Activated naive CD4-positive, alpha-beta T cell treated with anti-CD3 and anti-CD28 coated beads for 36 hours (primary cell): ENCODE results near the gene ATP13A3. TPM values are rescaled to one million over a fixed set of nuclear protein-coding genes. Genes with fewer than 3 reads are reported as not detected.
A peak's percentile ranks its signal among the peaks of the same experiment; 100 is the strongest.
"Not testable (repeated sequence)": the region's sequence is repeated elsewhere in the genome, so short reads cannot be mapped to it uniquely, and the experiment has no call there.

Experiments
- CTCF ChIA-PET: fragments of 350-600 bp; sonication (Branson Sonifier 250); formaldehyde crosslinking; loops from one replicate; lab custom pipeline; 2021; ENCODE audit warnings: antibody characterized with exemption; lab: Charles Lee
- DNase-seq: peaks from one replicate; pipeline ENCODE4 v3.0.0-alpha.2; 2020
- H3K27ac Mint-ChIP-seq: one replicate; pipeline ENCODE4 v1.8.0; 2021; ENCODE audit warnings: mild to moderate bottlenecking, mixed read lengths
- H3K27me3 Mint-ChIP-seq: one replicate; pipeline ENCODE4 v1.8.0; 2021; ENCODE audit warnings: low read depth, mixed read lengths
- H3K36me3 Mint-ChIP-seq: one replicate; pipeline ENCODE4 v1.8.0; 2021; ENCODE audit warnings: low read depth, mixed read lengths
- H3K4me1 Mint-ChIP-seq: one replicate; pipeline ENCODE4 v1.8.0; 2021; ENCODE audit warnings: low read depth, mixed read lengths
- H3K4me3 Mint-ChIP-seq: one replicate; pipeline ENCODE4 v1.8.0; 2021; ENCODE audit warnings: mild to moderate bottlenecking, moderate library complexity, mixed read lengths
- H3K9me3 Mint-ChIP-seq: one replicate; pipeline ENCODE4 v1.8.0; 2021; ENCODE audit warnings: mixed read lengths
- intact Hi-C: fragments of 100-400 bp; cut with micrococcal nuclease; formaldehyde crosslinking; loops from one replicate; pipeline ENCODE4 v1.15.1; 2023
- total RNA-seq, 2 experiments: library from RNA; stranded (reverse); gene quantifications; one replicate each; pipeline ENCODE4 v1.2.3, GENCODE V29; 2021

ATP13A3 gene
- total RNA-seq, 2 experiments from 2014 or later, result 88.4 to 92.3 TPM

DNA sequence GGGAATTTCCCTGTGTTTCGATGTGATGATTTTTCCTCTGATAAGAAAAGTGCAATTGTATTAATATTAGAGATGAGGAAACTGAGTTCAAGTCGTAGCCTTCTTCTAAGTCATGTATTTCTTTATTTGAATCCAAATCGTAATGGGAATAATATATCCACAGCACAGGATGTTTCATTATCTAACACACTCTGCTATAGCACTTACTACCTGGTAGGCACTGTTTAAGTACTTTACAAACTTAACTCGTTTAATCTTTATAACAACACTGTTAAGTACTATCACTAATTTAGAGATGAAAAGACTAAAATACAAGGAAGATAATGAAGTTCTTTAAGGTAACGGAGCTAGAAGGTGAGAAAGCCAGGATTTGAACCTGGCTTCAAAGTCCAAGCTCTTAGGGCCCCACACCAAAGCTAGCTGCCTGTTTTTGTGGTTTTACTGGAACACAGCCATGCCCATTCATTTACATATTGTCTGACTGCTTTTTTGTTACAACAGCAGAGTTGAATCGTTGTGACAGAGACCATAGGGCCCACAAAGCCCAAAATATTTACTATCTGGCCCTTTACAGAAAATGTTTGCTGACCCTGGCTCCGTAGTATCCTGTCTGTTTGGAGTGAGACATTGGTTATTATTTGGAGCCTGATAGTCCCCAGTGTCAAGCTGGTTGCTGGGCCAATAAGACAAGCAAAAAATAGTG lies 9.6 kb upstream of the ATP13A3 start:
- intact Hi-C loops, result no loop called here
- H3K27ac Mint-ChIP-seq, result no peak overlapping the region
- H3K9me3 Mint-ChIP-seq, result no peaks in the 10 kb centered on the region
- H3K4me3 Mint-ChIP-seq, result no peak overlapping the region
- no peaks in the 10 kb centered on the region for H3K36me3 Mint-ChIP-seq
- no peaks in the 10 kb centered on the region for H3K27me3 Mint-ChIP-seq
- CTCF ChIA-PET, result interaction anchor here (0.9 to 2.1 kb wide), 3 partner anchors 24 to 86 kb away, joined by 3 to 6 read pairs (median 5); no protein-coding TSS in a partner anchor
- H3K4me1 Mint-ChIP-seq, result peaks cover 18% of the 10 kb centered on the region
- no peak for DNase-seq

DNA sequence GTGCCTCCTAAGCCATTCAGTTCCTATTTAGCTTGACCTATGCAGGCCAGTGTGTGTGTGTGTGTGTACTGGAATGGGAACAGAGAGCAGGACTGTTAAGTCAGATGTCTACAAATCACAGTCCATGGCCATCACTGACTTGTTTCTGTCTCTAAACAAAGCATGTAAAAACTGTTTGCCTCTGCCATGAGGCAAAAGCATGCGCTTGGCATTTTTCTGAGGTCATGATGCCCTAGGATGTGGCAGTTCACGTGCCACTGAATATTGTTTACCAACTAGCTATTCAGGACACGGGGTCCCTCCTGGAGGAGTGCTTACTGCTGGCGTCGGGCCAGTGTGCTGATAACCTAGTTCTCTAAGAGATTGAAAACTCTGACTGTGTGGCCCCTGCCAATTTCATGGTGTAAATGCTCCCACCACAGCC lies 8.2 kb upstream of the ATP13A3 start:
- intact Hi-C loops, result no loop called here
- Mint-ChIP-seq H3K36me3 (no peaks in the 10 kb centered on the region), H3K27ac (no peak overlapping the region), H3K4me1 (peaks cover 23% of the 10 kb centered on the region), H3K27me3 (no peaks in the 10 kb centered on the region), H3K9me3 (no peaks in the 10 kb centered on the region), H3K4me3 (no peak overlapping the region)
- DNase-seq, result no peak
- CTCF ChIA-PET, result no interaction called here

DNA sequence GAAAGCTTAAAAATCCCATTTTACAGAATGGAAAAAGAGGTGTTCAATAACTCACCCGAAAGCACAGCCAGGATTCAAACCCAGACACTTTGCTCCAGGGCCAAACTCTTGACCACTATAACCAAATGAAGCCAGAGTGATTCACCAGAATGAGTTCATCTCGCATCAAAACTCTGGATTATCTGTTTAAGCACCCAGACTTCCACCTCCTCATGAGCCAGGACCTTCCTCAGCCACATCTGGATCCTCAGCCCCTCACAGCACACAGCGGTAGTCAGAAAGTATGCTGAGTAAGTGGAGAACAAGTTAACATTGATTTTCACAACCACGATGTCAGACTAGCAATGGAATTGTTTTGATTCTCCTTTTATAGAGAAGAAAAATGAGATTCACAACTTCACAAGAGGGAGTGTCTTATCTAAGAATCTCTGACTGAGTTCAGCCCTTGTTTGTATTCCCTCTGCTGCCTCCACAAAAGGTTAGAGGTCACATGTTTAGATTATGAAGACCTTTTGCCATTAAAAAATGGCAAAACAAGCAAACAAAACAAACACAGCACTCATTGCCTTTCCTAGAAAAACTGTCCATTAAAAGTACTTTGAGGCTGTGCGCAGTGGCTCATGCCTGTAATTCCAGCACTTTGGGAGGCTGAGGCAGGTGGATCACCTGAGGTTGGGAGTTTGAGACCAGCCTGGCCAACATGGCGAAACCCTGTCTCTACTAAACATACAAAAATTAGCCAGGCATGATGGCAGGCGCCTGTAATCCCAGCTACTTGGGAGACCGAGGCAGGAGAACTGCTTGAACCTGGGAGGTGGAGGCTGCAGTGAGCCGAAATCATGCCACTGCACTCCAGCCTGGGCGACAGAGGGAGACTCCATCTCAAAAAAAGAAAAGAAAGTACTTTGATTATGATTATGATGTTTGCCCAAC lies 7.5 kb upstream of the ATP13A3 start:
- H3K36me3 Mint-ChIP-seq, H3K9me3 Mint-ChIP-seq, H3K27ac Mint-ChIP-seq, intact Hi-C loops, H3K4me3 Mint-ChIP-seq, CTCF ChIA-PET, H3K27me3 Mint-ChIP-seq, DNase-seq: not testable (repeated sequence)
- H3K4me1 Mint-ChIP-seq, result peaks cover 29% of the 10 kb centered on the region

DNA sequence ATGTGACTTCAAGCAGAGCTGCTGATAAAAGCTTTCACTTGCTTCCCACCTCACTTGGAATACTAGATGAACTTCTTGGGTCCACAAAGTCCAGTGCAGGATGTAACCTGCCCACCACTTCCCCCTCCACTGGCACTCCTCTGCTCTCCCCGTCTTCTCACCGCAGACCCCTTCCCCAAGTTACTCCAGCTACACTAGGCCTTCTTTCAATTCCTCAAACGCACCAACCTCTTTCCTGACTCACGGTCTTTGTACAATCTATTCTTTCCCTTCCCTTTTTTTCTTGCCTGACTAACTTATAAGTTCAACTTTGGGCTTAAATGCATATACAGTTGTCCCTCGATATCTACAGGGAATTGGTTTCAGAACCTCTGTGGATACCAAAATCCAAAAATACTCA lies 5.2 kb upstream of the ATP13A3 start:
- no peak overlapping the region for H3K4me3 Mint-ChIP-seq
- CTCF ChIA-PET, result no interaction called here

DNA sequence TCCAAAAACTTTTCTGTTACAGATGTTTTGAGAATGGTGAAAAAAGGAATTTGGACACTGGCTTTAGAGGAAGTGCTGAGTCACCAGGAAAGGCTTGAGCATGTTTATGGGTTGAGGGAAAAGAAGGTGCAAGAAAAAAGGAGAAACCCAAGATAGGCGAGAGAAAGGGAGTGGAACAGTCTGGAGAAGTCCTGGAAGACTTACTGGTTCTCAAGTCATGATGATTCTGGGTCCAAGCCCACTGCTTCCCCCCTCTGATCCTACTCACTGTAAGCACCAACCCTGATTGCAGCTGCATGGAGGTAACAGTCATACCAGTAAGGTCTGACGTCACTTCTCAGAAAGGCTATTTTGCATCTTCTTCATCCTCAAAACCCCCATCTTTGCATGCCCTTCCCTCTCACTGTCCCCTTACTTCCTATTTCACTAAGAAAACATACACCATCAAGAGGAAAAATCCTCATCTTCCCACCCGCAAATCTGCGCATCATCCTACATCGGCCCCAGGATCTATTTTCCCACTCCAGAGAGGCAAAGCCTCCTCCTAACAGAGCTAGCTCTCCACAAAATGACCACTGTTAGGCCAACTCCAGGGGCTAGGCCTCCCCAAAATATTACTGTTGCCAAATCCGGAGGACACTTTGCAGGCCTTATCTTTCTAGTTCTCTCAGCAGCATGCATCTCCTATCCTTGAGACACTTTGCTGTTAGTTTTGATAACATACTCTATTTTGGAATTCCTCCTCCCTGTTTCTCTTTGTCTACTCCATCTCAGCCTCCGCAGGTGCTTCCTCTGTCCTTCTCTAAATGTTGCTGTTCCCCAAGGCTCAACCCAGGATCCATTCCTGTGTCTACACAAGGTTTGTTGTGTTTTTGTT lies 3.2 kb upstream of the ATP13A3 start:
- peak; percentile 59 for DNase-seq
- intact Hi-C loops, result loop anchor here (5.0 kb wide), 1 partner anchor 1052 kb away; the partner anchor contains the start of gene PPP1R2
- Mint-ChIP-seq H3K27me3 (no peaks in the 10 kb centered on the region), H3K4me1 (peaks cover 34% of the 10 kb centered on the region), H3K9me3 (no peaks in the 10 kb centered on the region), H3K4me3 (peak overlapping the region; percentile 26), H3K36me3 (peaks cover 15% of the 10 kb centered on the region), H3K27ac (peak overlapping the region; percentile 54)
- CTCF ChIA-PET, result interaction anchor here (0.7 kb wide), 2 partner anchors 84 to 157 kb away, joined by 4 to 5 read pairs; no protein-coding TSS in a partner anchor

More for the DNA sequence above, 5.2 kb upstream of the ATP13A3 start:
- intact Hi-C loops, result no loop called here
- Mint-ChIP-seq H3K27ac (no peak overlapping the region), H3K9me3 (no peaks in the 10 kb centered on the region), H3K4me1 (peaks cover 44% of the 10 kb centered on the region), H3K27me3 (no peaks in the 10 kb centered on the region), H3K36me3 (peaks cover 9% of the 10 kb centered on the region)
- DNase-seq, result no peak

DNA sequence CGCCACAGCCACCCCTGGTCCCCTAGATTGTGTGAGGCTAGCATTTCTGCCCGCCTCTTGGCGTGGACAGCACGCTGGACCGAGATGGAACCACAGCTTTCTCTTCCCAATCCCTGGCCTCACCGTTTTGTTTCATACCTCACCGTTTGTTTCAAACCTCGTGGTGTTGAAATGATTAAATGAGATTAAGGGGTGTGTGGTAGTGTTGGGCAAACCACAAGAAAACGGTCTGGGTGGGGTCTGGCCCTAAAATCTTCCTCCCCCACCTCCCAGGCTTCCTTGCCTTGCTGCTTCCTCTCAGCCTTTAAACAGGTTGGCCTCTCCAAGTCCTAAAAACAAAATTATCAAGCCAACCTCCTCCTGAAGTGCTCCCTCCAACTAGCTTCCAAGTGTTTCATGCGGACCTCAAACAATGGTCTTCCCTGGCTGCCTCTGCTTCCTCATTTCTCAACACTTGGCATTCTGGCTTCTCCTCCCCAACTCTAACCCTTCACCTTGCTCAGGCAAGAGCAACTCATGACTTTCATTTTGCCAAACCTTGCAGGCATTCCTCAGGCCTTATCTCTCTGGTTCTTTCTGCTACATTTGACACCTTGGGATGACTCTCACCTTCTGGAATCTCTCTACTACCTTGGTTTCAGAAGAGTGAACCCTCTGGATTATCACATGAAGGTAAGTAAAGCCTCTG lies 1.4 kb upstream of the ATP13A3 start:
- Mint-ChIP-seq H3K27ac (peak overlapping the region; percentile 44), H3K27me3 (no peaks in the 10 kb centered on the region), H3K9me3 (no peaks in the 10 kb centered on the region), H3K4me1 (peaks cover 44% of the 10 kb centered on the region), H3K4me3 (peak overlapping the region; percentile 84), H3K36me3 (peaks cover 18% of the 10 kb centered on the region)
- intact Hi-C loops, result loop anchor here (5.0 kb wide), 1 partner anchor 1054 kb away; the partner anchor contains the start of gene PPP1R2
- CTCF ChIA-PET, result no interaction called here
- no peak for DNase-seq

DNA sequence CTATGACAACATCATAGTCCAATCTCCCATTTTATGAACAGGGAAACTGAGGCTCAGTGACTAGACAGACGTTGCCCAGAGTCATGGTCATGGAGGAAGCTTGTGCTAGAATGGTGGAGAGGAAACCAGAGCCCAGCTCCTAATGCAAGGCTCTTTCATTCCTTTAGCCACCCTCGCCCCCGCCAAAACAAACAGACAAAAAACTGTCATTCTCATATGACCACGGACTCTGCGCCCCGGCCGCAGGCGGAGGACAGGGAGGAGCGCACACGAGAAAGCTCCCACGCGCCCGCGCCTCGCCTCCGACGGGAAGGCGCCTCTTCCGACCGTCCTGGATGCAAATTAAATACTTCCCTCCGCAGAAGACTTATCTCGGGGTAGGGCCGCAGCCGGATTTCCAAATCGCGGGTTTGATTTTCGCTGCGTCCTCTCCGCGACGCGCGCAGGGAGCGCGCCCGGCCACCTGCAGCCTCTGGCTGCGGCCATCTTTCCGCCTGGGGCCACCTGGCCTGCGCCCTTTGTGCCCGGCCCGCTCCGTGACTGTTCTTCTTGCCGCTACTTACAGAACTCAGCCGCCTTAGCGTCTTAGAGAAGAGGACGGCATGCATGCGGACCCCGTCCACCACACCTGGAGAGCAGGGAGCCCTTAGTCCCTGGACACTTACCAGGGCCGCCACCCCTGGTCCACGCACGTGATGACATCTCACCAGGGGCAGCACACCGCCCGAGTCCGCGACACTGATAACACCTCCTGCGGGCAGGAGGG lies 670 bp upstream of the ATP13A3 start:
- Mint-ChIP-seq H3K36me3 (peaks cover 21% of the 10 kb centered on the region), H3K27me3 (no peaks in the 10 kb centered on the region), H3K4me1 (peaks cover 51% of the 10 kb centered on the region), H3K4me3 (peak overlapping the region; percentile 84), H3K27ac (peak overlapping the region; percentile 83), H3K9me3 (no peaks in the 10 kb centered on the region)
- CTCF ChIA-PET, result no interaction called here
- peak; percentile 55 for DNase-seq
- intact Hi-C loops, result loop anchor here (1.0 to 5.0 kb wide), 9 partner anchors 33 to 1055 kb away; partner anchors contain the start of genes LSG1 and PPP1R2

DNA sequence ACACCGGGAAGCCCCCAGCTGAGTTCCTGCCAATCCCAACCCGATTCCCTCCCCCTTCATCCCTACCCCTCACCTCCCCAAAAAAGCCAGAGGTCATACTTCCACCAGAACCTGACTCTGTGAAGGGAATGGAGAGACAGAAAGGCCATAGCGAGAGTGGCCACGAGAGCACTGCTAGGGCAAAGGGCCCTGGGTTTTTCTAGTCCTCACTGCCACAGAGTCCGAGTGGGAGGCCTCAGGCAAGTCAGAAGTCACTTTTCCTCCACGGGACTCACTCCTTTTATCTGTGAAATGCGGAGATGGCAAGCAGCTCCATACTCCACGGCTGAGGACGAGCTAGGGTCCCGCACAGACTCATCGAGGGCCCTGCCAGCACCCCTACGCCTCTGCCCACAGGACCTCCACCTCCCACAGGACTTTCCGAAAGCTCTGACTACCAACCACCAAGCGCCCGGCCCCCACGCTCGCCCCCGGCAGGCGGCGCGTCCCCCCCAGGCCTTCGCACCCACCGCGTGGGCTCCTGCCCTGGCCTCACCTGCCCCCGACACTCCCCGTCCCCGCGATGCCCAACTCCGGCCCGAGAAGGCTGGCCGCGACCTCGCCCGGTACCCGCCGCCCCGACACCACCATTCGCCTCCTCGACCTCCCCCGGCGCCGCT lies 792 bp downstream of the ATP13A3 start:
- CTCF ChIA-PET, result interaction anchor here (0.6 to 1.7 kb wide), 3 partner anchors 9 to 148 kb away, joined by 3 to 7 read pairs (median 4); partner anchors contain the start of gene TMEM44
- Mint-ChIP-seq H3K36me3 (peaks cover 29% of the 10 kb centered on the region), H3K4me1 (peaks cover 66% of the 10 kb centered on the region)

DNA sequence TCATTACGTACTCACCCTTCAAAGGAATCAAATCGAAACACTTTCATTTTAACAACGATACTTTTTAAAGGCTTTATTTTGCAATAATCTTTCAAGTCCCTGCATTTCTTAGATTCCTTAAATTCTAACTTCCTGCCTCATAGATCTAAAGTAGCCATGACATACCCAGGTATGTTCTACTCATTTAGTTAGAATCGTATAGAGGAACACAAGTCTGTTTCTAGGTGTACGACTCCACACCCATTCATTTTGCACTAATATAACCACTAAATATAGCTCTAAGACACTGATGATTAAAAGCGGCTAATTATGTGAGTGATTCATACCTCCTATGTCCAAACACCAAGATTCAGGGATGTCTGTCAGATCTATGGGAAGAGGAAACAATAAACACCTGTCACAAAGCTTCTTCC lies 1.3 kb downstream of the ATP13A3 start:
- H3K36me3 Mint-ChIP-seq, result peaks cover 29% of the 10 kb centered on the region
- no peaks in the 10 kb centered on the region for H3K9me3 Mint-ChIP-seq
- peaks cover 70% of the 10 kb centered on the region for H3K4me1 Mint-ChIP-seq
- DNase-seq, result no peak
- CTCF ChIA-PET, result interaction anchor here (0.6 to 1.7 kb wide), 3 partner anchors 8 to 148 kb away, joined by 3 to 7 read pairs (median 4); partner anchors contain the start of gene TMEM44
- peak overlapping the region; percentile 94 for H3K27ac Mint-ChIP-seq
- H3K27me3 Mint-ChIP-seq, result no peaks in the 10 kb centered on the region
- H3K4me3 Mint-ChIP-seq, result peak overlapping the region; percentile 91
- intact Hi-C loops, result loop anchor here (1.0 to 5.0 kb wide), 3 partner anchors 13 to 1057 kb away; partner anchors contain the start of gene PPP1R2

More for the DNA sequence above, 792 bp downstream of the ATP13A3 start:
- Mint-ChIP-seq H3K9me3 (no peaks in the 10 kb centered on the region), H3K27ac (peak overlapping the region; percentile 94), H3K27me3 (no peaks in the 10 kb centered on the region), H3K4me3 (peak overlapping the region; percentile 91)
- intact Hi-C loops, result loop anchor here (1.0 to 5.0 kb wide), 4 partner anchors 14 to 1056 kb away; partner anchors contain the start of gene PPP1R2
- peak; percentile 47 for DNase-seq

DNA sequence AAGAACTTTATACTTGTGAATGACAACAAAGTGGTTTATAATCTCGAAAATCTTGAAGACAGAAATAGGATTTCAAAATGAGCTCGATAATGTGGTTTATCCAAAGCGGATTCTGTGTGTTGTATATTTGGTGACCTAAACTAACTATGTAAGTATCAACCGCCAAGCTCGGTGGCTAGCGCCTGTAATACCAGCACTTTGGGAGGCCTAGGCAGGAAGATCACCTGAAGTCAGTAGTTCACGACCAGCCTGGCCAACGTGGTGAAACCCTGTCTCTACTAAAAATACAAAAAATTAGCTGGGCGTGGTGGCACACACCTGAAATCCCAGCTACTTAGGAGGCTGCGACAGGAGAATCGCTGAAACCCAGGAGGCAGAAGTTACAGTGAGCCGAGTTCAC lies 2.2 kb downstream of the ATP13A3 start:
- peak overlapping the region; percentile 22 for H3K27ac Mint-ChIP-seq
- DNase-seq, result no peak
- peak overlapping the region; percentile 91 for H3K4me3 Mint-ChIP-seq
- H3K4me1 Mint-ChIP-seq, result peaks cover 70% of the 10 kb centered on the region
- no peaks in the 10 kb centered on the region for H3K9me3 Mint-ChIP-seq
- H3K27me3 Mint-ChIP-seq, result no peaks in the 10 kb centered on the region
- H3K36me3 Mint-ChIP-seq, result peaks cover 29% of the 10 kb centered on the region
- CTCF ChIA-PET, result interaction anchor here (0.7 to 1.7 kb wide), 6 partner anchors 11 to 149 kb away, joined by 3 to 7 read pairs (median 4); partner anchors contain the start of gene TMEM44
- intact Hi-C loops, result loop anchor here (1.0 to 5.0 kb wide), 3 partner anchors 12 to 1058 kb away; partner anchors contain the start of gene PPP1R2
